GM12878 (cell line): ENCODE data around the gene PSMD4. TPM values are rescaled to one million over a fixed set of nuclear protein-coding genes. Genes with fewer than 3 reads are reported as not detected.

Experiments used
- ATAC-seq: fragments of 200-7000 bp; cut with Tn5 transposase; 3 replicates; pipeline ENCODE4 v1.9.1; 2020; ENCODE audit warnings: mild to moderate bottlenecking, moderate library complexity
- BruUV-seq: library from RNA; stranded (reverse); fragments of 400-500 nt; replicated peaks from 2 replicates; lab custom pipeline; 2021; lab: Mats Ljungman, UMichigan
- CTCF ChIA-PET: fragments of 300-600 bp; sonication (Branson Sonifier 250); formaldehyde crosslinking; extraction: SDS; loops from one replicate; lab custom pipeline; 2021; ENCODE audit warnings: inconsistent platforms; lab: Yijun Ruan, JAX
- POLR2A ChIA-PET: fragments of 350-600 bp; formaldehyde crosslinking; extraction: SDS; loops from one replicate; lab custom pipeline; 2021; ENCODE audit warnings: inconsistent platforms; lab: Charles Lee
- RAD21 ChIA-PET: fragments of 300-600 bp; sonication (Branson Sonifier 250); formaldehyde crosslinking; loops from one replicate; lab custom pipeline; 2023; ENCODE audit warnings: antibody characterized with exemption; ENCODE audit not compliant: unreplicated experiment; lab: Charles Lee
- SMC1A ChIA-PET: fragments of 300-600 bp; sonication (Branson Sonifier 250); formaldehyde crosslinking; loops from one replicate; lab custom pipeline; 2023; ENCODE audit not compliant: unreplicated experiment, uncharacterized antibody; lab: Charles Lee
- DNase-seq: peaks from one replicate; pipeline ENCODE4 v3.0.0-alpha.2; 2011; ENCODE audit warnings: low read depth, low spot score
- FAIRE-seq: peaks from 3 replicates; lab custom pipeline; 2011; peaks lifted over from hg19 to GRCh38; lab: Jason Lieb, UNC
- H2AFZ ChIP-seq: 2 replicates; pipeline ENCODE4 v1.6.0; 2011; ENCODE audit warnings: low read depth, low read length, control low read depth; ENCODE audit not compliant: control insufficient read depth
- H3K27ac ChIP-seq: 2 replicates; pipeline ENCODE4 v1.5.1; 2011; ENCODE audit warnings: control low read depth; ENCODE audit not compliant: control insufficient read depth, insufficient read depth
- H3K27me3 ChIP-seq, 2 experiments: replicated peaks in 1 of 2; 2 replicates each; pipeline versions ENCODE4 v1.6.0 to v1.6.1; 2011; ENCODE audit warnings: low read length in 1 of 2; ENCODE audit not compliant: control insufficient read depth in 2 of 2, insufficient read depth in 2 of 2
- H3K36me3 ChIP-seq, 2 experiments: 2 replicates each; pipeline ENCODE4 v1.5.1; 2011; ENCODE audit warnings: low read length in 1 of 2; ENCODE audit not compliant: control insufficient read depth in 2 of 2, insufficient read depth in 2 of 2
- H3K4me1 ChIP-seq: 2 replicates; pipeline ENCODE4 v1.6.1; 2011; ENCODE audit warnings: mild to moderate bottlenecking, low read length, moderate library complexity, mixed read lengths; ENCODE audit not compliant: control insufficient read depth, insufficient read depth
- H3K4me2 ChIP-seq: 2 replicates; pipeline ENCODE4 v1.6.0; 2011; ENCODE audit warnings: control low read depth; ENCODE audit not compliant: control insufficient read depth, insufficient read depth
- H3K4me3 ChIP-seq: fragments of 200-600 bp; sonication (generic); 2 replicates; pipeline ENCODE4 v1.5.1; 2016
- H3K79me2 ChIP-seq: 2 replicates; pipeline ENCODE4 v1.6.0; 2011; ENCODE audit warnings: low read length; ENCODE audit not compliant: control insufficient read depth, insufficient read depth
- H3K9ac ChIP-seq: 2 replicates; pipeline ENCODE4 v1.8.0; 2011; ENCODE audit warnings: low read length, control low read depth, mixed read lengths; ENCODE audit not compliant: control insufficient read depth, insufficient read depth
- H3K9me3 ChIP-seq: replicated peaks from 3 replicates; pipeline ENCODE4 v1.5.1; 2011; ENCODE audit warnings: mild to moderate bottlenecking, low read length; ENCODE audit not compliant: control insufficient read depth, insufficient read depth
- H4K20me1 ChIP-seq: 2 replicates; pipeline ENCODE4 v1.6.0; 2011; ENCODE audit not compliant: control insufficient read depth, insufficient read depth
- BMI1 ChIP-seq: fragments of 450-650 bp; IDR thresholded peaks from 2 replicates; pipeline ENCODE4 v1.6.1; 2016; ENCODE audit warnings: mild to moderate bottlenecking, moderate library complexity, borderline replicate concordance
- CBX5 ChIP-seq: sonication (generic); IDR thresholded peaks from 2 replicates; pipeline ENCODE4 v1.6.1; 2016; ENCODE audit warnings: low read depth, moderate library complexity, mild to moderate bottlenecking, inconsistent platforms
- EGR1 ChIP-seq, 2 experiments: IDR thresholded peaks; 1 replicate in 1 of 2; 2 replicates in 1 of 2; pipeline ENCODE4 v1.6.1; 2011 to 2012; ENCODE audit warnings: low read depth in 2 of 2, low read length in 2 of 2, borderline replicate concordance in 1 of 2, mild to moderate bottlenecking in 1 of 2, moderate library complexity in 1 of 2
- ETV6 ChIP-seq, 2 experiments: fragments of 450-650 bp in 1 of 2; IDR thresholded peaks in 1 of 2; conservative IDR thresholded peaks in 1 of 2; 2 replicates each; pipeline ENCODE4 v1.6.1; 2014; ENCODE audit warnings: antibody characterized with exemption in 1 of 2, borderline replicate concordance in 1 of 2, low read depth in 1 of 2, mild to moderate bottlenecking in 1 of 2, moderate library complexity in 1 of 2
- FOXK2 ChIP-seq: fragments of 450-650 bp; IDR thresholded peaks from 2 replicates; pipeline ENCODE4 v1.6.1; 2017; ENCODE audit warnings: mild to moderate bottlenecking, moderate library complexity
- IKZF1 ChIP-seq: fragments of 450-650 bp; conservative IDR thresholded peaks from 2 replicates; pipeline ENCODE4 v1.6.1; 2017; ENCODE audit warnings: antibody characterized with exemption, mild to moderate bottlenecking
- IRF3 ChIP-seq: fragments of 450-650 bp; IDR thresholded peaks from 2 replicates; pipeline ENCODE4 v1.6.1; 2014; ENCODE audit warnings: mild to moderate bottlenecking
- MLLT1 ChIP-seq: fragments of 450-650 bp; IDR thresholded peaks from 2 replicates; pipeline ENCODE4 v1.6.1; 2016; ENCODE audit warnings: mild to moderate bottlenecking
- MTA2 ChIP-seq: fragments of 450-650 bp; IDR thresholded peaks from 2 replicates; pipeline ENCODE4 v1.6.1; 2016; ENCODE audit warnings: low read depth, mild to moderate bottlenecking, moderate library complexity
- MXI1 ChIP-seq: fragments of 150-350 bp; IDR thresholded peaks from 2 replicates; pipeline ENCODE4 v1.6.1; 2011; ENCODE audit warnings: low read depth, mild to moderate bottlenecking, inconsistent platforms, low read length, improper control_type of control experiment
- RELB ChIP-seq: fragments of 450-650 bp; IDR thresholded peaks from 2 replicates; pipeline ENCODE4 v1.6.1; 2017; ENCODE audit warnings: low read depth, mild to moderate bottlenecking, moderate library complexity
- TCF12 ChIP-seq: IDR thresholded peaks from 2 replicates; pipeline ENCODE4 v1.6.1; 2011; ENCODE audit warnings: low read depth, mild to moderate bottlenecking, low read length
- TCF7 ChIP-seq: IDR thresholded peaks from 2 replicates; pipeline ENCODE4 v1.6.1; 2014; ENCODE audit warnings: antibody characterized with exemption, borderline replicate concordance
- USF1 ChIP-seq: IDR thresholded peaks from 2 replicates; pipeline ENCODE4 v1.6.1; 2011; ENCODE audit warnings: borderline replicate concordance, low read depth, mild to moderate bottlenecking, moderate library complexity, mixed read lengths, low read length; ENCODE audit not compliant: insufficient read depth; ENCODE audit errors: extremely low read length
- WGBS: methylation state at CpG from one replicate; pipeline ENCODE4 v1.1.6; 2016; ENCODE audit warnings: low lambda C conversion rate; ENCODE audit not compliant: insufficient replicate concordance, insufficient coverage; ENCODE audit errors: missing lambda C conversion rate; 5-methylcytosine and 5-hydroxymethylcytosine counted together
- in situ Hi-C: fragments of 300-500 bp; cut with MboI; formaldehyde crosslinking; loops from 9 replicates; pipeline ENCODE4 v1.14.3; 2018; ENCODE audit warnings: mixed read lengths
- intact Hi-C: fragments of 100-400 bp; cut with micrococcal nuclease; formaldehyde crosslinking; loops from one replicate; pipeline ENCODE4 v1.14.2; 2022; ENCODE audit not compliant: unreplicated experiment
- polyA plus RNA-seq, 11 experiments: library from polyadenylated mRNA; depleted of rRNA in 4 of 11; unstranded in 6 of 11; stranded (reverse) in 5 of 11; fragments of >200 nt; fragmentation: Nextera tagmentation in 4 of 11; fragmentation: Illumina TruSeq in 1 of 11; extraction: Ambion mirVana in 4 of 11; extraction: Trizol in 1 of 11; gene quantifications; 1 replicate in 1 of 11; 2 replicates in 10 of 11; pipeline versions ENCODE4 v1.2.1 to v1.2.3, GENCODE V29; 2011 to 2016; ENCODE audit warnings: inconsistent platforms in 2 of 11, missing spikeins in 2 of 11, low read depth in 1 of 11
- total RNA-seq, 4 experiments: library from RNA; depleted of rRNA in 3 of 4; stranded (reverse); fragments of >200 nt in 3 of 4; fragmentation: Illumina TruSeq in 1 of 4; extraction: Trizol in 1 of 4; gene quantifications; 2 replicates each; pipeline versions ENCODE4 v1.2.1 to v1.2.3, GENCODE V29; 2013 to 2021

The PSMD4 gene
- total and polyA plus RNA-seq, 10 of the 15 experiments (the other 5 are each of a cell fraction or from before 2014, with no cell fraction given): 129 to 281 (median 188) TPM

DNA sequence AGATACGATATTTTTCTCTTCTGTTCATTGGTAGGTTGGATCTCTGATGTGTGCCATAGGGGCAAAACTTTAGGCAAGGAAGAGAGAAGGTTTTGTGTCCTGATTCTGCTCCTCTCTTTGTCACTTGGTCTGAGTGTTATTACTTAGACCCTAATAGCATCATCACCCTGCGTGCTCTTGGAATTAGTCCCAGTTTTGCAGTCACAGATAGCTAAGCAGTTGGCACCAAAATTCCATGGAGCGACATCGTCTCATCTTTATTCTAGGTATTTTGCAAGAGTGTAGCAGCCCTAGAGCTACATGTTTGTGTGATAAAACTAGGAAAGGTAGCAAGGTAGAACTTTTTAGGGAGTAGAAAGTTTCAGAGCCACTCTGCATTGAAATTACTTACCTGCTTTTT, 32.4 kb upstream of the PSMD4 start:
- CTCF ChIA-PET: interaction anchor here (1.1 kb wide), 1 partner anchor 30 kb away, joined by 4 read pairs; no protein-coding TSS in a partner anchor
- no peak for FAIRE-seq
- no peaks in the 10 kb centered on the region for H3K27me3 ChIP-seq
- no TSS peak for BruUV-seq
- no peak for TF ChIP-seq MTA2
- no peak for TF ChIP-seq TCF12
- no peak for TF ChIP-seq IRF3
- TF ChIP-seq EGR1 (IDR thresholded peaks at IDR 0.05; ENCODE audit: borderline replicate concordance in 1 of 2, low read depth in 2 of 2, low read length in 2 of 2): no peak
- TF ChIP-seq MLLT1: no peak
- no peak for TF ChIP-seq RELB
- no peak for TF ChIP-seq ETV6 (conservative IDR thresholded peaks at IDR 0.05 in 1 of 2, IDR thresholded peaks at IDR 0.05 in 1 of 2; ENCODE audit: borderline replicate concordance in 1 of 2, low read depth in 1 of 2)
- TF ChIP-seq CBX5: no peak
- TF ChIP-seq TCF7: no peak
- TF ChIP-seq FOXK2: no peak
- no peak for TF ChIP-seq BMI1
- no peak for TF ChIP-seq IKZF1
- TF ChIP-seq MXI1: no peak
- TF ChIP-seq USF1: no peak
- in situ Hi-C loops (no loop called here), intact Hi-C loops (no loop called here)
- no peaks in the 10 kb centered on the region for H3K4me1 ChIP-seq
- no peak overlapping the region for H3K4me2 ChIP-seq
- POLR2A ChIA-PET: interaction anchor here (1.5 kb wide), 1 partner anchor 21 kb away, joined by 3 read pairs; no protein-coding TSS in a partner anchor
- ATAC-seq: no peak
- H3K79me2 ChIP-seq: peaks cover 23% of the 10 kb centered on the region
- SMC1A ChIA-PET: no interaction called here
- H3K9ac ChIP-seq: no peak overlapping the region
- no peak overlapping the region for H3K4me3 ChIP-seq
- no peaks in the 10 kb centered on the region for H3K9me3 ChIP-seq
- peaks cover 0 to 10% of the 10 kb centered on the region in 2 experiments; a peak in 3 of 4 replicates for H3K36me3 ChIP-seq
- H4K20me1 ChIP-seq: no peaks in the 10 kb centered on the region; the same call in 1 of the 2 replicates
- RAD21 ChIA-PET: no interaction called here
- no peak overlapping the region for H3K27ac ChIP-seq
- WGBS: 98% methylated on average over 4 of the region's 4 CpGs
- no peak overlapping the region for H2AFZ ChIP-seq
- DNase-seq: no peak
